A549 (cell line): ENCODE results near the gene NUDT16L1. TPM values are rescaled to one million over a fixed set of nuclear protein-coding genes. Genes with fewer than 3 reads are reported as not detected.

Experiments
- ATAC-seq, 2 experiments: fragments of 200-7000 bp in 1 of 2; fragments of >200 bp in 1 of 2; cut with Nextera tagmentation in 1 of 2; cut with Tn5 transposase in 1 of 2; 3 replicates each; pipeline versions ENCODE4 v1.8.0 to v1.9.1; 2018 to 2020; ENCODE audit warnings: mild to moderate bottlenecking in 1 of 2, moderate library complexity in 1 of 2
- CTCF ChIA-PET: fragments of 300-600 bp; sonication (Branson Sonifier 250); formaldehyde crosslinking; extraction: SDS; loops from one replicate; lab custom pipeline; 2021; ENCODE audit warnings: antibody characterized with exemption, inconsistent platforms; lab: Yijun Ruan, JAX
- POLR2A ChIA-PET: fragments of 350-600 bp; formaldehyde crosslinking; extraction: SDS; loops from one replicate; lab custom pipeline; 2021; ENCODE audit warnings: antibody characterized with exemption, inconsistent platforms; lab: Yijun Ruan, JAX
- DNase-seq, 2 experiments: peaks; one replicate each; pipeline versions ENCODE4 v3.0.0 to v3.0.0-alpha.2; 2011 to 2016; ENCODE audit warnings: low read depth in 1 of 2, low spot score in 1 of 2
- FAIRE-seq: peaks from 2 replicates; lab custom pipeline; 2011; peaks lifted over from hg19 to GRCh38; lab: Jason Lieb, UNC
- H3K27ac ChIP-seq, 2 experiments: fragments of >200 bp; sonication (Bioruptor Twin); formaldehyde crosslinking; 3 replicates each; pipeline ENCODE4 v1.5.1; 2016 to 2017
- H3K4me1 ChIP-seq: fragments of >200 bp; sonication (Bioruptor Twin); formaldehyde crosslinking; 3 replicates; pipeline ENCODE4 v1.6.1; 2016
- H3K4me2 ChIP-seq: fragments of >200 bp; sonication (Bioruptor Twin); formaldehyde crosslinking; 3 replicates; pipeline ENCODE4 v1.6.1; 2016
- H3K4me3 ChIP-seq: fragments of >200 bp; sonication (Bioruptor Twin); formaldehyde crosslinking; 3 replicates; pipeline ENCODE4 v1.5.1; 2016
- H3K9me3 ChIP-seq: fragments of >200 bp; sonication (Bioruptor Twin); formaldehyde crosslinking; 3 replicates; pipeline ENCODE4 v1.6.1; 2016
- BCL3 ChIP-seq: fragments of >200 bp; sonication (Bioruptor Twin); formaldehyde crosslinking; IDR thresholded peaks from 3 replicates; pipeline ENCODE4 v1.6.1; 2016
- BHLHE40 ChIP-seq: IDR thresholded peaks from 2 replicates; pipeline ENCODE4 v1.6.1; 2012; ENCODE audit warnings: low read depth, low read length, inconsistent platforms
- CBX8 ChIP-seq: fragments of 200-600 bp; sonication (generic); IDR thresholded peaks from 2 replicates; pipeline ENCODE4 v1.6.1; 2016
- CHD2 ChIP-seq: fragments of 150-350 bp; IDR thresholded peaks from 2 replicates; pipeline ENCODE4 v1.6.1; 2014; ENCODE audit warnings: low read length; ENCODE audit not compliant: partially characterized antibody
- CTCF ChIP-seq: fragments of >200 bp; sonication (Bioruptor Twin); formaldehyde crosslinking; IDR thresholded peaks from 3 replicates; pipeline ENCODE4 v1.5.1; 2016
- EHF ChIP-seq: fragments of 250-450 bp; sonication (Bioruptor Pico); IDR thresholded peaks from 2 replicates; pipeline ENCODE4 v1.5.0; 2020; ENCODE audit warnings: mild to moderate bottlenecking
- EHMT2 ChIP-seq: fragments of 200-600 bp; sonication (generic); IDR thresholded peaks from 2 replicates; pipeline ENCODE4 v1.6.1; 2016; ENCODE audit warnings: antibody characterized with exemption, low read depth, mild to moderate bottlenecking, moderate library complexity
- ELK1 ChIP-seq: fragments of 150-350 bp; IDR thresholded peaks from 2 replicates; pipeline ENCODE4 v1.6.1; 2014; ENCODE audit warnings: low read depth, mild to moderate bottlenecking, low read length
- HDAC2 ChIP-seq: fragments of 200-600 bp; sonication (generic); IDR thresholded peaks from 2 replicates; pipeline ENCODE4 v1.6.1; 2016
- HOXB13 ChIP-seq: fragments of 250-450 bp; sonication (Bioruptor Pico); IDR thresholded peaks from 2 replicates; pipeline ENCODE4 v1.5.0; 2020; ENCODE audit warnings: low read depth, mild to moderate bottlenecking, moderate library complexity
- HOXB5 ChIP-seq: fragments of 250-450 bp; sonication (Bioruptor Pico); IDR thresholded peaks from 2 replicates; pipeline ENCODE4 v1.5.0; 2020; ENCODE audit warnings: mild to moderate bottlenecking, moderate library complexity
- JUN ChIP-seq, 2 experiments: fragments of >200 bp; sonication (Bioruptor Twin); formaldehyde crosslinking; IDR thresholded peaks; 2 replicates in 1 of 2; 3 replicates in 1 of 2; pipeline ENCODE4 v1.6.1; 2016 to 2017
- KDM1A ChIP-seq: fragments of 200-600 bp; sonication (generic); IDR thresholded peaks from 2 replicates; pipeline ENCODE4 v1.6.1; 2016; ENCODE audit warnings: low read depth, mild to moderate bottlenecking
- MAX ChIP-seq: IDR thresholded peaks from 2 replicates; pipeline ENCODE4 v1.6.1; 2012
- NFE2L2 ChIP-seq: fragments of 150-350 bp; conservative IDR thresholded peaks from 2 replicates; pipeline ENCODE4 v1.6.1; 2014; ENCODE audit warnings: low read length
- PBX3 ChIP-seq: IDR thresholded peaks from 2 replicates; pipeline ENCODE4 v1.6.1; 2012
- RAD21 ChIP-seq, 2 experiments: fragments of >200 bp in 1 of 2; sonication (Bioruptor Twin) in 1 of 2; formaldehyde crosslinking in 1 of 2; IDR thresholded peaks in 1 of 2; conservative IDR thresholded peaks in 1 of 2; 2 replicates in 1 of 2; 3 replicates in 1 of 2; pipeline ENCODE4 v1.6.1; 2012 to 2018; ENCODE audit warnings: inconsistent platforms in 1 of 2
- SMC3 ChIP-seq: fragments of >200 bp; sonication (Bioruptor Twin); formaldehyde crosslinking; IDR thresholded peaks from 3 replicates; pipeline ENCODE4 v1.6.1; 2018; ENCODE audit warnings: inconsistent platforms
- USF2 ChIP-seq: fragments of 450-650 bp; IDR thresholded peaks from 2 replicates; pipeline ENCODE4 v1.6.1; 2014; ENCODE audit warnings: antibody characterized with exemption
- ZFP36 ChIP-seq: fragments of 450-650 bp; IDR thresholded peaks from 2 replicates; pipeline ENCODE4 v1.6.1; 2014; ENCODE audit warnings: borderline replicate concordance; ENCODE audit not compliant: partially characterized antibody
- WGBS: methylation state at CpG from one replicate; pipeline ENCODE4 v1.1.6; 2017; ENCODE audit errors: missing lambda C conversion rate; 5-methylcytosine and 5-hydroxymethylcytosine counted together
- polyA plus RNA-seq, 4 experiments: library from polyadenylated mRNA; depleted of rRNA in 3 of 4; stranded (reverse); fragments of >200 nt; fragmentation: RNase III in 1 of 4; extraction: RNeasy Plus Mini Kit Qiagen cat#74134 plus additional on column Dnase treatment in 1 of 4; gene quantifications; 2 replicates in 3 of 4; 3 replicates in 1 of 4; pipeline ENCODE4 v1.2.3, GENCODE V29; 2011 to 2017
- TF ChIP-seq, protein P1 (sequence below): fragments of >200 bp; sonication (Bioruptor Twin); formaldehyde crosslinking; IDR thresholded peaks from 2 replicates; pipeline ENCODE4 v1.6.1; 2016

Gene NUDT16L1
- polyA plus RNA-seq, 2 of the 4 experiments (the other 2 are of a cell fraction): 15.5 to 22.9 TPM

DNA sequence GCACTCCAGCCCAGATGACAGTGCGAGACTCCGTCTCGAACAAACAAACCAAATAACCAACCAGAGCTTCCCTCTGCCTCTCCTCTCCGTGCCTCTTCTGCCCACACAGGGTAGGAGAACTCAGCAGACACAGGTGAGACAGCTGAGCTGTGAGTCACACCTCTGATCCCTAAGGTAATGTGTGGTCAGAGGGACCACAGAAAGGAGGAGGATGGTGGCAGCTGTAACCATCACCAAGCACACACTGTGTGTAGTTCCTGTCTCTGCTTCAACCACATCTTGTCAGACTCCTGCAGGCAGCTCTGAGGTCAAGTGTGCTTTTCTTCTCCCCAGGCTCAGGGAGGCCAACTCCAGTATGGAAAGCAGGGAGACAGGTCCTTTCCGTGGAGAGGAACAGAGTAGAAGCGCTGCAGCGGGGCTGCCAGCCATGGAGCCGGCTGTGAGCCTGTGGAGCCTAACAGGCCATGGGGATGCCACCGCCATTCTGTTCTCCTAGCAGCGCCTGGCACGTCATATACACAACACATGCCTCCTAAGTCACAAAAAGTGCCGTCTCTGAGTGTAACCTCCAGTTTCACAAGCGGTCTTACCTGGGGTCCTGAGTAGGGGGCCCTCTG lies 7.1 kb downstream of the NUDT16L1 start:
- ChIA-PET CTCF (interaction anchor here (1.2 to 1.6 kb wide), 3 partner anchors 36 to 256 kb away, joined by 3 to 6 read pairs (median 3); no protein-coding TSS in a partner anchor), POLR2A (no interaction called here)
- no peak overlapping the region for H3K4me3 ChIP-seq
- no peak for FAIRE-seq
- H3K9me3 ChIP-seq: no peaks in the 10 kb centered on the region
- 96% methylated on average over 13 of the region's 13 CpGs for WGBS
- no peak for TF ChIP-seq MAX
- TF ChIP-seq RAD21 (conservative IDR thresholded peaks at IDR 0.05 in 1 of 2, IDR thresholded peaks at IDR 0.05 in 1 of 2): no peak
- TF ChIP-seq BHLHE40: no peak
- no peak for TF ChIP-seq EHF (CRISPR knock-in tag)
- no peak for TF ChIP-seq HOXB13 (CRISPR knock-in tag)
- TF ChIP-seq USF2: no peak
- no peak for TF ChIP-seq JUN (IDR thresholded peaks at IDR 0.05)
- no peak for TF ChIP-seq HOXB5 (CRISPR knock-in tag)
- no peak for TF ChIP-seq PBX3
- no peak for TF ChIP-seq BCL3
- no peak for TF ChIP-seq CHD2
- TF ChIP-seq ELK1: no peak
- TF ChIP-seq, protein P1, sequence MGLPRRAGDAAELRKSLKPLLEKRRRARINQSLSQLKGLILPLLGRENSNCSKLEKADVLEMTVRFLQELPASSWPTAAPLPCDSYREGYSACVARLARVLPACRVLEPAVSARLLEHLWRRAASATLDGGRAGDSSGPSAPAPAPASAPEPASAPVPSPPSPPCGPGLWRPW: no peak
- no peak for TF ChIP-seq KDM1A
- no peak for TF ChIP-seq EHMT2
- TF ChIP-seq NFE2L2: no peak
- no peak overlapping the region for H3K27ac ChIP-seq
- H3K4me1 ChIP-seq: no peaks in the 10 kb centered on the region
- no peak for ATAC-seq
- no peak overlapping the region for H3K4me2 ChIP-seq
- DNase-seq: no peak

DNA sequence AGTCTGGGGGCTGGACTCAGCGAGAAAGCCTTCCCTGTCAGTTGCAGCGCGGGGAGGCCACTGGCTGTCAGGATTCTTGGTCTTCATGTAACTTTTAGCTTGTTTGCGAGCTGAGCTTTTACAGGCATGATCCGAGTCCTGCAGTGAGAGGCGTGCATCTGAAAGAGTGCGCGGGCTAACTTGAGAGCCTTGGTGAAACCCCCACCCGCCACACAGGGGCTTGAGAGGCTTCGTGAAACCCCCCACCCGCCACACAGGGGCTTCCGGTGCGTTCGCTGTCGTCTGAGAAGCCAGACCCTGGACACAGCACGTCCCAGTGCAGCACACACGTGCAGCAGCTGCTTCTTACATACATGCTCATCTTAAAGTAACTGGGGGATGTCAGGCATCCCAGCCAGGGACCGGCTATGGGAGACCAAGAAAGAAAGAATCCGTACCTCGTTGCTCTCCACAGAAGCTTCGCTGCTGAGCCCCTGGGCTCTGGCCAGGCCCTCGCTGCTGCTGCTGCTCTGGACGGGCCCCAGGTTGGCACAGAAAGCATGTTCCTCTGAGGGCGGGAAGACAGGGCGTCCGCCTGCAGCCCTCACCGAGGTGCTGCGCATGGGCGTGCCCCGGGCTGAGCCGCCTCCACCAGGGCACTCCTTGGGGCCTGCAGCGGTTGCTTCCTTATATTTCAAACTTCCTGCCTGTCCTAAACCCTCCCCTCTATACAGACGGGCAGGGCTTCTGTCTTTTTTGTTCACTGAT lies 7.8 kb downstream of the NUDT16L1 start:
- DNase-seq: no peak
- POLR2A ChIA-PET: no interaction called here
- CTCF ChIA-PET: interaction anchor here (1.2 to 1.6 kb wide), 2 partner anchors 36 to 255 kb away, joined by 3 to 6 read pairs; no protein-coding TSS in a partner anchor
- H3K27ac ChIP-seq: no peak overlapping the region
- H3K4me3 ChIP-seq: no peak overlapping the region
- H3K9me3 ChIP-seq: no peaks in the 10 kb centered on the region
- 89% methylated on average over 31 of the region's 33 CpGs for WGBS
- no peak for FAIRE-seq
- H3K4me2 ChIP-seq: no peak overlapping the region
- H3K4me1 ChIP-seq: no peaks in the 10 kb centered on the region
- TF ChIP-seq ELK1 (no peak), CBX8 (no peak), ZFP36 (no peak), CHD2 (no peak), HDAC2 (no peak), CTCF (no peak), EHMT2 (no peak), SMC3 (no peak), EHF (CRISPR knock-in tag) (no peak)
- TF ChIP-seq, all 56 proteins: peak for 0
- no peak for ATAC-seq
